ENCODE results near the gene UQCRC2. TPM values are rescaled to one million over a fixed set of nuclear protein-coding genes. Genes with fewer than 3 reads are reported as not detected.

Gene UQCRC2
- total and polyA plus RNA-seq, 2 donors (not counting 1 experiment from before 2014, with no cell fraction given): 204 to 207 TPM

DNA sequence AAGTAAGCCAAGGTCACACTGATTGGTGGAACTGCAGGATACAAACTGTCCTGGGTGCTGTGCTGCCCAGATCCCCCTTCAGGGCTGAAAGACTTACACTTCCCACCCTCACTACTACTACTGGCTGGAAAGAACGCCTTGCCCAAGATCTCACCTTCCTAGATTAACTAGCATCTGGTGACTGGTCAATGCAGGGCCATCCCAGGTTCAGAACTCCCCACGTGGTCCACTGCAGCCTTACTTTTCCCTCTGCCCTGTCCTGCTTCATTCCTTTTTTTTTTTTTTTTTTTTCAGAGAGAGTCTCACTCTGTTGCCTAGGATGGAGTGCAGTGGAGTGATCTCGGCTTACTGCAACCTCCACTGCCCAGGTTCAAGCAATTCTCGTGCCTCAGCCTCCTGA is 50.0 kb downstream of the UQCRC2 start:
- Histone ChIP-seq H2AFZ (ENCODE audit: low read length) (no peak overlapping the region), H3K79me2 (ENCODE audit: control insufficient read depth, insufficient read depth, low read length) (peaks cover under 1% of the 10 kb centered on the region), H3K9me3 (ENCODE audit: control insufficient read depth, insufficient read depth, low read depth, low read length) (no peaks in the 10 kb centered on the region), H3K9ac (ENCODE audit: insufficient read depth, low read length) (no peak overlapping the region), H4K20me1 (ENCODE audit: control insufficient read depth, extremely low read depth, insufficient read depth, low read length) (no peaks in the 10 kb centered on the region), H3K4me1 (ENCODE audit: control insufficient read depth, extremely low read depth, insufficient read depth, low read length) (peaks cover 8% of the 10 kb centered on the region), H3K27ac (ENCODE audit: insufficient read depth, low read length) (no peak overlapping the region), H3K36me3 (ENCODE audit: control insufficient read depth, insufficient read depth, low read length) (no peaks in the 10 kb centered on the region), H3K4me3 (replicated peaks in 1 of 4; ENCODE audit: control extremely low read depth in 1 of 4, insufficient read depth in 1 of 4, low read depth in 3 of 4, low read length in 4 of 4) (no peak overlapping the region), H3K27me3 (ENCODE audit: control insufficient read depth, insufficient read depth, low read length) (no peaks in the 10 kb centered on the region), H3K4me2 (ENCODE audit: extremely low read depth, insufficient read depth, low read length) (no peak overlapping the region)
- TF ChIP-seq CTCF (conservative IDR thresholded peaks at IDR 0.05 in 1 of 2, IDR thresholded peaks at IDR 0.05 in 1 of 2; ENCODE audit: low read depth in 1 of 2, low read length in 2 of 2) (no peak), EZH2 (IDR thresholded peaks at IDR 0.05; ENCODE audit: low read length, missing control alignments) (no peak)
- no peak for DNase-seq (ENCODE audit: low read depth in 2 of 2)

DNA sequence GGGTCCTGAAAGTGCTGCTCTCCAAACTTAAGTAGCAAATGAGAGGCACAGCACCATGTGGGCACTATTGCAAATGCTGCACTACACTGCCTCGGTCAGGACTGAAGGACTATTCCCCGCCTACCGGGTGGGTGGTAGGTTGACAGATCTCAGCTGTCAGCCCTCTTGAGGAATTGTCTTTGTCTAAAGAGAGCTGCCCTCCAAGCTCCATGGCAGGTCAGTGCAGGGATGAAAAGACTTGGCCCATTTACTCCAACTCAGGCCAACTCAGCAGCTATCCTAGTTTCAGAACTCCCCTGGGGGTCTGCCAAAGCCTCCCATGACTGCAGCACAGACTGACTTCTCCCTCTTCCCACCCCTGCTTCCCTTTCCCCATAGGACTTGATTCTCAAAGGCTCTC is 51.2 kb downstream of the UQCRC2 start:
- Histone ChIP-seq H3K27me3 (ENCODE audit: control insufficient read depth, insufficient read depth, low read length) (no peaks in the 10 kb centered on the region), H3K4me3 (replicated peaks in 1 of 4; ENCODE audit: control extremely low read depth in 1 of 4, insufficient read depth in 1 of 4, low read depth in 3 of 4, low read length in 4 of 4) (no peak overlapping the region), H3K27ac (ENCODE audit: insufficient read depth, low read length) (no peak overlapping the region), H2AFZ (ENCODE audit: low read length) (no peak overlapping the region), H3K4me2 (ENCODE audit: extremely low read depth, insufficient read depth, low read length) (no peak overlapping the region), H3K79me2 (ENCODE audit: control insufficient read depth, insufficient read depth, low read length) (peaks cover 12% of the 10 kb centered on the region), H4K20me1 (ENCODE audit: control insufficient read depth, extremely low read depth, insufficient read depth, low read length) (no peaks in the 10 kb centered on the region), H3K9me3 (ENCODE audit: control insufficient read depth, insufficient read depth, low read depth, low read length) (no peaks in the 10 kb centered on the region), H3K36me3 (ENCODE audit: control insufficient read depth, insufficient read depth, low read length) (no peaks in the 10 kb centered on the region), H3K4me1 (ENCODE audit: control insufficient read depth, extremely low read depth, insufficient read depth, low read length) (peaks cover 8% of the 10 kb centered on the region), H3K9ac (ENCODE audit: insufficient read depth, low read length) (no peak overlapping the region)
- TF ChIP-seq EZH2 (IDR thresholded peaks at IDR 0.05; ENCODE audit: low read length, missing control alignments) (no peak), CTCF (conservative IDR thresholded peaks at IDR 0.05 in 1 of 2, IDR thresholded peaks at IDR 0.05 in 1 of 2; ENCODE audit: low read depth in 1 of 2, low read length in 2 of 2) (no peak)
- no peak for DNase-seq (ENCODE audit: low read depth in 2 of 2)

DNA sequence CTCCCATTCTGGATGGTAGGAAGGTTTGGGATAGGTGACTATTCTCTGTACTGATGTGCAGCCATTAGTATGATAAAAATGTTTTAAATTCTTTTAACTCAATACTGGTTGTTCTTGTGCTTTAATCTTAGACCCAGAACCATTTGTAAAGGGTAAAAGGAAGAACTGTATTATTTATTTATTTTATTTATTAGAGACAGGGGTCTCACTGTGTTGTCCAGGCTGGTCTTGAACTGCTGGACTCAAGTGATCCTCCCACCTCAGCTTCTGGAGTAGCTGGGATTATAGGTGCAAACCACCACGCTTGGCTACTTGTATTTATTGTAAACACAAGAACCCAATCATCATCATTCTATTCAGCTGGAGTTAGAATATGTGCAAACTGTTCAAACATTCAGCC is 52.6 kb downstream of the UQCRC2 start:
- Histone ChIP-seq H3K9me3 (ENCODE audit: control insufficient read depth, insufficient read depth, low read depth, low read length) (no peaks in the 10 kb centered on the region), H2AFZ (ENCODE audit: low read length) (no peak overlapping the region), H3K79me2 (ENCODE audit: control insufficient read depth, insufficient read depth, low read length) (peaks cover 20% of the 10 kb centered on the region), H3K4me1 (ENCODE audit: control insufficient read depth, extremely low read depth, insufficient read depth, low read length) (peaks cover 8% of the 10 kb centered on the region), H3K4me3 (replicated peaks in 1 of 4; ENCODE audit: control extremely low read depth in 1 of 4, insufficient read depth in 1 of 4, low read depth in 3 of 4, low read length in 4 of 4) (no peak overlapping the region), H3K27ac (ENCODE audit: insufficient read depth, low read length) (no peak overlapping the region), H3K4me2 (ENCODE audit: extremely low read depth, insufficient read depth, low read length) (no peak overlapping the region), H4K20me1 (ENCODE audit: control insufficient read depth, extremely low read depth, insufficient read depth, low read length) (no peaks in the 10 kb centered on the region), H3K27me3 (ENCODE audit: control insufficient read depth, insufficient read depth, low read length) (no peaks in the 10 kb centered on the region), H3K9ac (ENCODE audit: insufficient read depth, low read length) (no peak overlapping the region), H3K36me3 (ENCODE audit: control insufficient read depth, insufficient read depth, low read length) (no peaks in the 10 kb centered on the region)
- no peak for TF ChIP-seq EZH2 (IDR thresholded peaks at IDR 0.05; ENCODE audit: low read length, missing control alignments)
- TF ChIP-seq CTCF (conservative IDR thresholded peaks at IDR 0.05 in 1 of 2, IDR thresholded peaks at IDR 0.05 in 1 of 2; ENCODE audit: low read depth in 1 of 2, low read length in 2 of 2): no peak
- no peak for DNase-seq (ENCODE audit: low read depth in 2 of 2)
